Measurements from ENCODE around the gene MAN1A2. TPM values are rescaled to one million over a fixed set of nuclear protein-coding genes. Genes with fewer than 3 reads are reported as not detected.

The MAN1A2 gene
- total RNA-seq, 2 donors from 2014 or later, result 36.3 TPM

DNA sequence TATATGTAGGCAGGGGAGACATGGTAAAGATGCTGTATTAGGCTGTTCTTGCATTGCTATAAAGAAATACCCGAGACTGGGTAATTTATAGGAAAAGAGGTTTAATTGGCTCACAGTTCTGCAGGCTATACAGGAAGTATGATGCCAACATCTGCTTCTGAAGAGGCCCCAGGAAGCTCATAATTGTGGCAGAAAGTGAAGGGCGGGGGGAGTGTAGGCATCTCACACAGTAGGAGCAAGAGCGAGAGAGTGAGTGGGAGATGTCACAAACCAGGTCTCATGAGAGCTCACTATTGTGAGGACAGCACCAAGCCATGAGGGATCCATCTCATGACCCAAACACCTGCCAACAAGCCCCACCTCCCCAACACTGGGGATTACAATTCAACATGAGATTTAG is 21.1 kb downstream of the MAN1A2 start:
- no peak for DNase-seq
- intact Hi-C loops (cut with DNase I), result no loop called here
- no peak for ATAC-seq

DNA sequence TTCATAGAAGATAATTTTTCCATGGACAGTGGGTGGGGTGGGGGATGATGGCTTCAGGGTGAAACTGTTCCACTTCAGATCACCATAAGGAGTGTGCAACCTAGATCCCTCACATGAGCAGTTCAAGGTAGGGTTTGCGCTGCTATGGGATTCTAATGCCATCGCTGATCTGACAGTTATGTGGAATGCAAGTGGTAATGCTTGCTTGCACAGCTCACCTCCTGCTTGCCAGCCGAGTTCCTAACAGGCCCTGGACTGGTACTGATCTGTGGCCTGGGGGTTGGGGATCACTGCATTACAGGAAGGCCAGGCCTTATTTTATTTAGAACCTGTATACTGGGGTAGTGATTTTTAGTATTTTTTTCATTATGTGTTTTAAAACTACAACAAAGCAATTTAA is 22.0 kb downstream of the MAN1A2 start:
- intact Hi-C loops (cut with DNase I), result no loop called here
- DNase-seq (peak; percentile 17), ATAC-seq (peak; percentile 33 to 53)

DNA sequence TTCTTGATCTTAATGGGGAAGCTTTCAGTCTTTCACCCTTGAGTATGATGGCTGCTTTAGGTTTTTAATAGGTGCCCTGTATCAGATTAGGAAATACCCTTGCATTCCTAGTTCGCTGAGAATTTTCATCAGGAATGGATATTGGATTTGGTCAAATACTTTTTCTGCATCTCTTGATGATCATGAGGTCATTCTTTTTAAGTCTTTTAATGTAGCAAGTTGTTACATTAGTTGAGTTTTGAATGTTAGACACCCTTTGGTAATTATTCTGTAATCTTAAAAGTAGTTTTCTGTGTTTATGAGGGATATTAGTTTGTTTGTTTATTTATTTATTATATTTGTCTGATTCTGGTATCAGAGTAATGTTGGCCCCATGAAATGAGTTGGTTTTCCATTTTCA is 22.5 kb downstream of the MAN1A2 start:
- DNase-seq, result no peak
- intact Hi-C loops (cut with DNase I), result no loop called here

DNA sequence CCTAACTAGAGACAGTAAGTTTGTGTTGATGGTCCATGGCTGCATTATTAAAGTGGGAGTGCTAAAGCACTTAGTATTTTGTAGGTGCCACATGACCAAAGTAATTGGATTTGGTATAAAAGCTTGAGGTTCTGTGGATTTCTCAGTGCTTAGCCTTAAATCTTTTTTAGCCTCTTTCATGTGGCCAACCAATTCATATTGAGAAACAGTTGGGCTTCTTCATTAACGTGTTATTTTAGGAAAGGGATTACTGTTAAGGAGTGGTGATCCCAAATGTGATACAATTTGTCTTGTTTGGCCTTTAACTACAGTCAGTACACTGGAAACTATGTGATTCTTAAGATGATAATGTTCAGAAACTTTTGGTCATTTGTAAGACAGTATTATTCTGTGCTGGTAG is 25.5 kb downstream of the MAN1A2 start:
- intact Hi-C loops (cut with DNase I), result no loop called here
- DNase-seq (no peak), ATAC-seq (peak in 1 of 2 donors; percentile 23)

More for the DNA sequence above, 22.5 kb downstream of the MAN1A2 start:
- ATAC-seq, result no peak

DNA sequence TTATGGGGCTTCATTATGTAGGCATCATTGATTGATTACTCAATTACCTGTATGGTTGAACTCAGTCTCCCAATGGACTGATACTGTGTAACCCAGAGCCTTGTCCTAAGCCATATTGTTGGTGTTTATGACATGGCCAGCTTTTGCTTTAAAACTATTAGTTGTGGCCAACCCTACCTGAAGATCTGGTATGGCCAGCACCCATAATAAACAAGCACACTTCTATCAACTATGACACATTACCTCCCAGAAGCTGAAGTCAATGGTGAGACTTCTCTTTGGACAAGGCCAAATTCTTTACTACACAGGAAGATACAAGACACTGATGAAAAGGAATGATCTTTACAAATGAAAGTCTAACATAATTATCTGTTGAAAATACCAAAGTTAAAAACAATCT is 28.8 kb downstream of the MAN1A2 start:
- no peak for ATAC-seq
- DNase-seq, result no peak
- intact Hi-C loops (cut with DNase I), result no loop called here

DNA sequence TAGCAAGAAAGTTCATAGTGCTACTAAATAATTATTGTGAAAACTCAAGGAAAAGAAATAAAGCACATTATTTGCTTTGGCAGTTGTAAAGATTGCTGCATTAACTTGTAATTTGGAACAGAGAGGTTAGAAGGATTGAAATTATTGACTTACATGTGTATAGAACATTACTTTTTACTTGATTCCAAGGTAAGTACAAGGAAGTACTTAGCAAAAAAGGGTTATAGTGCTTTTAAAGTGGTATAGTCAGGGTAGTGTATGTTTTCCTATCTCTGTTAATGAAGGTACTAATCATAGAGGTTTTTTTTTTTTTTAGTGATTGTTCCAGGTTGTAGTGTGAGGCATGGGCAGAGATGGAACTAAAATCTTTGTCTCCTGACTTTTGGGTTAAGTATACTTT is 29.4 kb downstream of the MAN1A2 start:
- intact Hi-C loops (cut with DNase I), result no loop called here
- ATAC-seq, result no peak

DNA sequence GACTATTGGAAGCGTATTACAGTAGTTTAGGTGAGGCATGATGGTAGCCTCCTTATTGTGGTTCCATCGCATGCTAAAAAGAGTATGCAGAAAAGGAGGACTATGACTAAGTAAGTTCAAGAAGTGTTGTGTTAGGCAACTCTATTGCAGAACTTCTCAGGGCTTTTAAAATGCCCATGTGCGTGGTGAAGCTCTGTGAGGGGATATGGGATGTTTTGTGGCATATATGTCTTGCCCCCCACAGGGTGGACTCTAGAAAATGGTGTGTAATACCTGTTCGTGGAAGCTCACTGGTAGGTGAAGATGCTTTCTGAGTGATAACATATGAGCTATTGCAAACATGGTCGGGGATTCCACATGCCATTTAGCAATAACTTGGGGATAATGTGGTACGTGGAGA is 31.7 kb downstream of the MAN1A2 start:
- ATAC-seq (no peak), DNase-seq (no peak)
- intact Hi-C loops (cut with DNase I), result no loop called here

More for the DNA sequence above, 29.4 kb downstream of the MAN1A2 start:
- DNase-seq, result no peak

DNA sequence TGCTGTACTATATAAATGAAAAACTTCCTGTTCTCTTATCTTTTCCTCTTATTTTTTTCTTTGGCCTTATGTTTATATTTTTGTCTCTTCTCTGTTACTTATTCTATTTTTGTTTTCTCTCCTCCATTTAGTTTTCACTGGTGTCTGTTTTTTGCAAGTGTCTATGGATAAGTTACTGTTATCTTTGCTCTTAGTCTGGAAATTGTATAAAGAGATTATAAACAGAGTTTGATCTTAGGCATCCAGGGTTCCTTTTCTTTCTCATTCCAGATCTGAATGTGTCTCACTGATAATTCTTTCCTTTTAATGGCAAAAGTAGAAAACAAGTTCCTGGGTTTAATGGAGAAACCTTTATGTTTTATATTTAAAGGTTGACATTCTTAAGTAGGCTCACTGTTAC is 34.5 kb downstream of the MAN1A2 start:
- ATAC-seq (no peak), DNase-seq (no peak)
- intact Hi-C loops (cut with DNase I), result no loop called here

DNA sequence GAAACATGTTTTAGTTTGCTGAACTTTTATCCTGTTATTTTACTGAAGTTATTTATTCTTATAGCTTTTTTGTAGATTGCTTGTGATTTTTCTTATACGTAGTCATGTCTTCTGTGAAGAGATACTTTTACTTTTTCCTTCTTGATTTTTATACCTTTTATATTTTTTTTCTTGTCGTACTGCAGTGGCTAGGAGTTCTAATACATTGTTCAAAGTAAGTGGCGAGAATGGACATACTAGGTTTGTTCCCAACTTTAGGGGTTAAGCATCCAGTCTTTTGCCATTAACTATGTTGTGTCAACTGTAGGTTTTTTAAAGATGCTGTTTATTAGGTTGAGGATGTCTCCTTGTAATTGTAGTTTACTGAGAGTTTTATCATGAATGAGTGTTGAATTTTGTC is 36.3 kb downstream of the MAN1A2 start:
- intact Hi-C loops (cut with DNase I), result no loop called here
- DNase-seq, result no peak
- ATAC-seq, result no peak

DNA sequence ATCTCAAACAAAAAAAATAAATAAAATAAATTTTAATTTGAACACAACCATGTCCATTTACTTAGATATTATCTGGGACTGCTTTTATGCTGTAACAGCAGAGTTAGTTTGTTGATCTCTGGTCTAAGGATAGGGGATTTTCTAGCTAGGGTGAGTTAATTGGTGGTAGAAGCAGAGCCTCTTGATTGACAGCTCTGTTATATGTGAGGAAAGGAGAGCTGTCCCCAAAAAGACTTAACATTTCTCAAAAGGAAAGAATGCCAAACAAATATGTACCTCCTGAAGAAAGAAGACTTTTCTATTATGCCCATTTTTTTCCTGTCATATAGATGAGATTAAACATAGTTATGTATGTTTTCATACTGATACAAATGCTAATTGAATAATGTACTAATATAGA is 37.8 kb downstream of the MAN1A2 start:
- DNase-seq (no peak), ATAC-seq (no peak)
- intact Hi-C loops (cut with DNase I), result no loop called here

DNA sequence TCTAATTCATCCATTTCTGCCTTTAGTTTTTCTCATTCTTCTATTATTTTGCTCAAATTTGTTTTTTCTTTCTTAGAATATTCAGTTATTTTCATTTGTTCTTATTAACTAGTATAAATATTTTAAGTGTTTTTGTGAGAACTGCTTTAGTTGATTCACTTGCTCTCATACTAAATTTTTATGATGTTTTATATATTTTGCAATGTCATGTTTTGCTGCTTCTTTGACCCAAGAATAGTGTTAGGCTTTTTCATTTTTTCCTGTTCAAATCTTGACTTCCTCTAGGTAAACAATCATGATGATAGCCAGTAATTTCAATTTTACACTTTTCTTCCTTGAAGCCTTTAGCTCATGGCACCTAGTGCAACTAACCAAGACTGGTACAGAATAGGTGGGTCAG is 45.2 kb downstream of the MAN1A2 start:
- DNase-seq (no peak), ATAC-seq (no peak)
- intact Hi-C loops (cut with DNase I), result no loop called here

DNA sequence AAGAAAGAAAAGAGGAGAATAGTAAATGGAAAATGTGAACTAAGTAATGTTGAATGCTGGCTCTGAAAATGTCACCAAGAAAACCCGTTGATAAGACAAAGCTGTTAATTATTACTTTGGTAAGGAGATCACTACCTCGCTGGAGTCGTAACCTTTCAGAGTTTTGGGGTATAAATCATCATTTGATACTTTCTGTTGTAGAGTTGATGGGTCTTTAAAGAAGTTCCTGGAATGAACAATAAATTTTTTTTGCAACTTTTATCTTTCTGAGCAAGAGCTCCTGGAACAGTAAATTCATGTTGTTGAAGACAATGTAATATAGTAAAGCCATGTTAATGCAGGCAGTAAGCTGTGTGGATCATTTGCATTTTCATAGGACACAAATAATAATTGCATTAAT is 46.2 kb downstream of the MAN1A2 start:
- ATAC-seq, result no peak
- no peak for DNase-seq
- intact Hi-C loops (cut with DNase I), result no loop called here

DNA sequence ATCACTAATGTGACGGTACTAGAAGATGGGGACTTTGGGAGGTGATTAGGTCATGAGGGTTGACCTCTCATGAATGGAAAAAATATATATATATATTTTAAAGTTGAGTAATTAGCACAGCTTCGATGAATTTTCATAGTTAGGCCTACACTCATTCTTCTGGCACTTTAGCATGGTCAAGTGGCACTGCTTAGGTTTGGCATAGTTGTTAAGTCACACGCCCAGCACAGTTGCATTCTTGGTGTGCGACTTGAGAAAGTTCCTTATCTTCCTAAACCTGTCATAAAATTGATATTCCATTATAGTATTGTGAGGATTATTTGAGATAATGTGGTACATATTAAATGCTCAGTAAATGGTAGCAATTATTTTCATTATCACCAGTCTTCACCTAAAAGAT is 47.7 kb downstream of the MAN1A2 start:
- intact Hi-C loops (cut with DNase I), result no loop called here
- DNase-seq (no peak), ATAC-seq (no peak)

DNA sequence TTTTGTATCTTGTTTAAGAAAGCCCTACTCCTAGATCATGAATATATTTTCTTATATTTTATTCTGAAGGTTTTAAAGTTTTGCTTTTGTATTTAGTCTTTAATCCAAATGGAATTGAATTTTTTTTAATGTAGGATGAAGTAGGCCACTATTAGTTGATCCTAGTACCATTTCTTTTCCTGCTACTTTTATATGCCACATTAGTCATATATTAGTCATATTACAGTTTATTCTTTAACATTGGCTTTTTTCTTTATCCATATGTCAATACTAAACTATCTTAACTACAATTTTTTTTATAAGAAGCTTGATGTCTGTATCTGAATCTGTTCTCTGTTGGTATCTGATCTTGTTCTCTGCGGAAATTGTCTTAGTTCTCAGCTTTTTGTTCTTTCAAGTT is 48.8 kb downstream of the MAN1A2 start:
- DNase-seq, result no peak
- no peak for ATAC-seq
- intact Hi-C loops (cut with DNase I), result no loop called here

DNA sequence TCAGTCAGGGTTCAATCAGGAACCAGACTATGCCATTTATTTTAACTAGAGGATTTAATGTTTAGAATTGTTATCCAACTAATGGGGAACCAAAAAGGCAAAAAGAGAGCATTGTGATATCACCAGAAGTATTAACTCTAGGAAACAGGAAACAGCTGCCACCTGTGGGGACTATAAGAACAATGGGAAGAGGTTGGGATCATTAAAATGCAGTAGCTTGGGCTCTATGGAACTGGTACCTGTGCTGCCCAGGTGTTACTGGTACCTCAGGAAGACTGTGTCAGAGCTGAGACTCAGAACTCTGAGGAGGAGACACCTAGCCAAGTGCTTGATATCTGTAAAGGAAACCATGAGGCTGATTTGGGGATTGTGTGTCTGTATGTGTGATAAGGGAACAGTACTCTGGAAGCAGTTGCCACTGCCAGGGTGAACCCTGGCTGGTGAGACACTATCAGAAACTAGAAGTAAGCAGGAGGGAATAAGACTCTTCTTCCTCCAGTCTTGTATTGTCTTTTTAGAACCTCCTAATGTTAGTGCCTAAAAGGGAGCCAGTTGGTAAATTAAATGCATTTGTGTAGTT is 49.4 kb downstream of the MAN1A2 start:
- ATAC-seq (no peak), DNase-seq (no peak)
- intact Hi-C loops (cut with DNase I), result no loop called here

DNA sequence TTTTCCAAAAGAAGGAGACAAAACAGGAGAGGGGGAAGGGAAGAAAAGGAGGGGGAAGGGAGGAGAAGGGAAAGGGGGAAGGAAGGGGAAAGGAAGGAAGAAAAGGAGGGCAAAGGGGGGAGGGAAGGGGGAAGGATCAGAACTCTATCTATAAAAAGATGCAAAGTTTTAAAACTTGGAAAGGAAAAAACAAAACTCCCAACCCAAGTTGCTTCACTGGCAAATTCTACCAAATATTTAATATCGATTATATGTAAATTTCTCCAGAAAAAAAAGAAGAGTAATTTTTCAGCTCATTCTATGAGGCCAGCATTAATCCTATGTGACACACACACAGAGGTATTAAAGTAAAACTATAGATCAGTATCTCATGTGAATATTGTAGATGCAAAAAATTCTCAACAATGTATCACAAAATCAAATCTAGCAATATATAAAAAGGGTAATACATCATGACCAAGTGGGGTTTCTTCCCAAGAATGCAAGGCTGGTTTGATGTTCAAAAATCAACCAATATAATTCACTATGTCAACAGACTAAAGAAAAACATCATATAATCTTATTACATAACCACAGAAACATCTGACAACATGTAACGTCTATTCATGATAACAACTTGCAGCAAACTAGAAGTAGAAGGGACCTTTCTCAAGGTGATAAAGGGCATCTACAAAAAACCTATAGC is 57.9 kb downstream of the MAN1A2 start:
- intact Hi-C loops (cut with DNase I), result no loop called here
- no peak for ATAC-seq
- DNase-seq, result no peak

DNA sequence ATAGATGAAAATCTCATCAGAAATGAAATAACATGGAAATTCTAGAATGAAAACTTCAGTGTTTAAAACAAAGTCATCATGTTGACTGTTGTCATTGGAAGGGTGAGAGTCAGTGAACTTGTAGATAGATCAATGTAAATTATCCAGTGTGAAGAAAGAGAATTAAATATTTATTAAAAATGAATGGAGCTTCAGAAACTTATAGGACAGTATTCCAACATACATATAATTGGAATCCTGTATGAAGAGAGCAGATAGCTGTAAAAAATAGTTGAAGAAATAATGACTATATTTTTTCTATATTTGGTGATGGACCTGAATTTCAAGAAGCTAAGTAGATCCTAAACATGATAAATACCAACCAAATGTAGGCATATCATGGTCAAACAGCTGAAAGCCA is 60.0 kb downstream of the MAN1A2 start:
- intact Hi-C loops (cut with DNase I), result no loop called here
- ATAC-seq, result no peak
- no peak for DNase-seq

DNA sequence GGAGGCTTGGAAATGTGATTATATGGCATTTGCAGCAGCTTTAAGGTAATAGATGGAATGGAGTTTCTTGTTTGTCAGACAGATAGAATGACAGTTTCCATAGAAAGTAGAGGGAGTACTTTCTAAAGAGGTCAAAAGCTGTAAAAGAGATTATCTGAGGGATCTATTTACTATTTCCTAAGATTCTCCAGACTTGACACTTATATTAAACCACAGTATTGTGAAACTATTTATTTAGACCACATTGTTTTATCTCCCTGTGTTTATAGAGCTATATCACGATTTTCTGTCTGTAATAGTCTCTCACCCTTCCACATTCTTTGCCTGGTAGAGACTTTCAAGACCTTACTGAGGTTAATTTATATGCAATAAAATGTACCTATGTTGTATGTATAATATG is 66.7 kb downstream of the MAN1A2 start:
- no peak for DNase-seq
- ATAC-seq, result no peak
- intact Hi-C loops (cut with DNase I), result no loop called here

DNA sequence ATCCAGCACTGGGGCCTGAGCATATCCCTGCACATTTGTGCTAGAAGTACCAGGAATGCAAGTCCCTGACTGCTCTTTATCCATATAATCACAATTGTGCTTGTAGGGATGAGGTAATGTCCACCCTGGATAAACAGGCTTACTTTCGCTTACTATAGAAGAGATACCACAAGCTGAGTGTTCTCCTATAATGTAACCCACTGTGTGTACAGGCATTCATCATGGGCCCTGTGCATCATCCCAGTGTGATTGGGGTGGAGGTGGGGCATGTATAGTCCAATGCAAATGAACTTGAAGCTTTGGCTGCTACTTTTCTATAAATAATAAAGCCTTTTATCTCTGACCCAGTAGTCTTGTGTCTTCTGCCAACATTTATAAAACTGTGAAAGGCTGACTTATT is 69.3 kb downstream of the MAN1A2 start:
- intact Hi-C loops (cut with DNase I), result no loop called here
- DNase-seq (no peak), ATAC-seq (no peak)

DNA sequence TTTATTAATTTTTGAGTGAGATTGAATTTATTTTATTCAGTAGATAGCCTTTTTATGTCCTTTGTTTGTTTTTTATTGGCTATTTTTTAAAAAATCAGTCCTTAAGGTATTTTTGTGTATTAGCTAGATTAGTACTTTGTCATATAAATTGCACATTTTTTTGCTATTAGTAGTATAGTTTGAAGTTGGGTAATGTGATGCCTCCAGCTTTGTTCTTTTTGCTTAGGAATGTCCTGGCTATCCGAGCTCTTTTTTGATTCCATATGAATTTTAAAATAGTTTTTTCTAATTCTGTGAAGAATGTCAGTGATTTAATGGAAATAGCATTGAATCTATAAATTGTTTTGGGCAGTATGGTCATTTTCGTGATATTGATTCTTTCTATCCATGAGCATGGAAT is 80.4 kb downstream of the MAN1A2 start:
- intact Hi-C loops (cut with DNase I), result no loop called here
- DNase-seq (no peak), ATAC-seq (no peak)

DNA sequence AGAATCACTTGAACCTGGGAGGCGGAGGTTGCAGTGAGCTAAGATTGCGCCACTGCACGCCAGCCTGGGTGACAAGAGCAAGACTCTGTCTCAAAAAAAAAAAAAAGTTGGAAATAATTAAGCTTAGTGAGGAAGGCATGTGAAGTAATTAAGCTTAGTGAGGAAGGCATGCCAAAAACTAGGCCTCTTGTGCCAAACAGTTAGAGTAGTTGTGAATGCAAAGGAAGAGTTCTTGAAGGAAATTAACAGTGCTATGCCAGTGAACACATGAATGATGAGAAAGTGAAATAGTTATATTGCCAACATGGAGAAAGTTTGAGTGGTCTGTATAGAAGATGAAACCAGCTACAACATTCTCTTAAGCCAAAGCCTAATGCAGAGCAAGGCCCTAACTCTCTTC is 85.0 kb downstream of the MAN1A2 start:
- ATAC-seq, result no peak
- intact Hi-C loops (cut with DNase I), result no loop called here
- no peak for DNase-seq

DNA sequence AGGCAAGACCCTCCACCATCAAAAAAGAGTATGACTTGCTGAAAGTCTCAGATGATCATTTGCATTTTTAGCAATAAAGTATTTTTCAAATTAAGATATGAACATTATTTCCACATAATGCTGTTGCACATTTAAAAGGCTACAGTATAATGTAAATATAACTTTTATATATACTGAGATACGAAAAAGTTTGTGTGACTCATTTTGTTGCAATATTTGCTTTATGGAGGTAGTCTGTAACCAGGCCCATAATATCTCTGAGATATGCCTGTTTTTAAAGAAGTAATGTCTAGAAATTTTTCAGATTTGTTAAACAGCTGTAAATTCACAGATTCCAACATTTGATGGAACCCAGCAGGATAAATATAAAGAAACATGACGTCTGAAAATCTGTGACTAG is 86.7 kb downstream of the MAN1A2 start:
- no peak for ATAC-seq
- intact Hi-C loops (cut with DNase I), result no loop called here
- no peak for DNase-seq
